Common myeloid progenitor, CD34-positive (primary cell): ENCODE measurements around the gene UNK.
A peak's percentile ranks its signal among the peaks of the same experiment; 100 is the strongest.

Experiments used
- CTCF ChIA-PET: fragments of 350-600 bp; sonication (Branson Sonifier 250); formaldehyde crosslinking; loops from one replicate; lab custom pipeline; 2021; ENCODE audit warnings: antibody characterized with exemption; lab: Charles Lee
- POLR2A ChIA-PET: fragments of 350-600 bp; sonication (Branson Sonifier 250); formaldehyde crosslinking; loops from one replicate; lab custom pipeline; 2021; ENCODE audit warnings: antibody characterized with exemption; lab: Charles Lee
- DNase-seq, 3 donors: peaks; one replicate each; pipeline versions ENCODE4 v3.0.0 to v3.0.0-alpha.2; 2013
- H3K27ac ChIP-seq, 2 experiments: 1 replicate in 1 of 2; 2 replicates in 1 of 2; pipeline ENCODE4 v1.7.0; 2013; ENCODE audit warnings: inconsistent platforms in 2 of 2, low read length in 2 of 2, mild to moderate bottlenecking in 2 of 2, low read depth in 1 of 2, moderate library complexity in 1 of 2; ENCODE audit not compliant: severe bottlenecking in 2 of 2, insufficient read depth in 1 of 2, poor library complexity in 1 of 2
- H3K27me3 ChIP-seq, 5 experiments: replicated peaks in 2 of 5; 1 replicate in 3 of 5; 2 replicates in 2 of 5; pipeline versions ENCODE4 v1.6.1 to v1.7.0; 2013; ENCODE audit warnings: low read length in 4 of 5, mild to moderate bottlenecking in 2 of 5, moderate library complexity in 2 of 5, inconsistent platforms in 1 of 5; ENCODE audit not compliant: insufficient read depth in 5 of 5, control insufficient read depth in 4 of 5
- H3K36me3 ChIP-seq, 4 experiments: 1 replicate in 2 of 4; 2 replicates in 2 of 4; pipeline versions ENCODE4 v1.6.1 to v1.7.0; 2013; ENCODE audit warnings: low read length in 3 of 4, control low read depth in 1 of 4, mild to moderate bottlenecking in 1 of 4; ENCODE audit not compliant: control insufficient read depth in 4 of 4, insufficient read depth in 4 of 4
- H3K4me1 ChIP-seq, 4 experiments: 1 replicate in 3 of 4; 2 replicates in 1 of 4; pipeline versions ENCODE4 v1.6.1 to v1.7.1; 2013; ENCODE audit warnings: low read length in 3 of 4, mild to moderate bottlenecking in 3 of 4, control low read depth in 1 of 4, inconsistent platforms in 1 of 4, moderate library complexity in 1 of 4; ENCODE audit not compliant: control insufficient read depth in 4 of 4, insufficient read depth in 4 of 4; ENCODE audit errors: control extremely low read depth in 1 of 4
- H3K4me3 ChIP-seq, 7 experiments: 1 replicate in 4 of 7; 2 replicates in 3 of 7; pipeline versions ENCODE4 v1.5.1 to v1.7.0; 2013; ENCODE audit warnings: mild to moderate bottlenecking in 7 of 7, low read length in 6 of 7, moderate library complexity in 6 of 7, inconsistent platforms in 2 of 7, low read depth in 2 of 7, control low read depth in 1 of 7; ENCODE audit not compliant: insufficient read depth in 4 of 7, control insufficient read depth in 1 of 7; ENCODE audit errors: extremely low read depth in 1 of 7
- H3K9me3 ChIP-seq, 5 experiments: 1 replicate in 4 of 5; 2 replicates in 1 of 5; pipeline versions ENCODE4 v1.6.1 to v1.7.1; 2013; ENCODE audit warnings: low read length in 4 of 5, mild to moderate bottlenecking in 2 of 5, inconsistent platforms in 1 of 5, low read depth in 1 of 5, moderate library complexity in 1 of 5; ENCODE audit not compliant: control insufficient read depth in 4 of 5, insufficient read depth in 2 of 5; ENCODE audit errors: control extremely low read depth in 1 of 5
- WGBS: methylation state at CpG from one replicate; pipeline ENCODE4 v1.1.5; 2013; ENCODE audit not compliant: insufficient coverage; 5-methylcytosine and 5-hydroxymethylcytosine counted together

The UNK gene

GRCh38 chr17:75779987-75780889 lies 4.4 kb upstream of the UNK start:
- peaks cover 28 to 53% (median 37%) of the 10 kb centered on the region in 4 experiments for H3K4me1 ChIP-seq
- peak overlapping the region in 1 of 2 experiments; percentile 3 for H3K27ac ChIP-seq

DNA sequence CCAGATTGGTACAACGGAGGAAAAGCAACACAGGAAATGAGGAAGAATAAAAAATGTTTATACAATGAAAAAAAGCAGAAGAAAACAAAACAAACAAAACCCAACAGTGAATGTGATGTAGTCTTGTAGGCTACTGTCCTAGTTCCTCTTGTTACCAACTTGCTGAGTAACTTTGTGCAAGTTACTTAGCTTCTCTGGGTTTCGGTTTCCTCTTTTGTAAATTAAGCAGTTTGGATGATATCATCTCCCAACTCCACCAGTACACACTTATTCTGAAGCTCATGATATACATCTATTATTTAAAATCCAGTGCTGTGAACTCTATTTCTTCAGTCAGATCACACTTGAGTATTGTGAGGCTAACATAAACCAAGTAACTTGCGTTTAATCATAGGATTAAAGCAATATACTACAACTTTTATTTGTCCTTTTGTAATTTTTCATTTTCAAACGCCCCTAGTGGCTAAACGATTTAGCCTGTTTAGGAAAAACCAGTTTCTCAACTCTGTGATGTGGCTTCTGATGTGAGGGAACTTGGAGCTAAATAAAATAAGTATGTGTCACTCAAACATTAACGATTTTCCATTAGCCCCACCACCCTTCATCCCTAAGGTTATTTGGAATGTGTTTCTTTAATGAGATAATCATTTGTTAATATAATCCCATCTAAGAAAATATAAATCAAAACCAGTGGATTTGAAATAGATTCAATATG lies 1.4 kb upstream of the UNK start:
- ChIA-PET CTCF (interaction anchor here (0.8 to 2.5 kb wide), 19 partner anchors 8 to 195 kb away, joined by 3 to 16 read pairs (median 4); partner anchors contain the start of genes GALK1 and TRIM65), POLR2A (interaction anchor here (0.6 to 1.3 kb wide), 3 partner anchors 18 to 75 kb away, joined by 3 read pairs; partner anchors contain the start of gene GALK1)
- no peaks in the 10 kb centered on the region for H3K9me3 ChIP-seq
- peaks cover 0 to 13% (median 5%) of the 10 kb centered on the region in 4 experiments for H3K36me3 ChIP-seq
- WGBS: 29% methylated on average over 1 of the region's 6 CpGs
- H3K27me3 ChIP-seq: no peaks in the 10 kb centered on the region
- peak overlapping the region in 1 of 2 experiments; percentile 99 for H3K27ac ChIP-seq
- H3K4me3 ChIP-seq: peak overlapping the region in 4 of 7 experiments; percentile 11 to 91 (median 84)
- peak; percentile 63 to 90 (median 88) for DNase-seq
- peaks cover 33 to 53% (median 38%) of the 10 kb centered on the region in 4 experiments for H3K4me1 ChIP-seq

More at GRCh38 chr17:75779987-75780889, 4.4 kb upstream of the UNK start:
- Histone ChIP-seq H3K4me3 (peak overlapping the region in 3 of 7 experiments; percentile 36 to 85 (median 56)), H3K27me3 (no peaks in the 10 kb centered on the region), H3K9me3 (no peaks in the 10 kb centered on the region), H3K36me3 (peaks cover 1 to 32% (median 16%) of the 10 kb centered on the region in 4 experiments)
- no peak for DNase-seq
- 0% methylated on average over 3 of the region's 5 CpGs for WGBS
- ChIA-PET CTCF (interaction anchor here (0.7 to 1.3 kb wide), 6 partner anchors 9 to 80 kb away, joined by 3 to 5 read pairs (median 4); partner anchors contain the start of gene GALK1), POLR2A (interaction anchor here (0.6 to 4.9 kb wide), 13 partner anchors 9 to 127 kb away, joined by 3 to 39 read pairs (median 4); partner anchors contain the start of genes GALK1 and WBP2)

DNA sequence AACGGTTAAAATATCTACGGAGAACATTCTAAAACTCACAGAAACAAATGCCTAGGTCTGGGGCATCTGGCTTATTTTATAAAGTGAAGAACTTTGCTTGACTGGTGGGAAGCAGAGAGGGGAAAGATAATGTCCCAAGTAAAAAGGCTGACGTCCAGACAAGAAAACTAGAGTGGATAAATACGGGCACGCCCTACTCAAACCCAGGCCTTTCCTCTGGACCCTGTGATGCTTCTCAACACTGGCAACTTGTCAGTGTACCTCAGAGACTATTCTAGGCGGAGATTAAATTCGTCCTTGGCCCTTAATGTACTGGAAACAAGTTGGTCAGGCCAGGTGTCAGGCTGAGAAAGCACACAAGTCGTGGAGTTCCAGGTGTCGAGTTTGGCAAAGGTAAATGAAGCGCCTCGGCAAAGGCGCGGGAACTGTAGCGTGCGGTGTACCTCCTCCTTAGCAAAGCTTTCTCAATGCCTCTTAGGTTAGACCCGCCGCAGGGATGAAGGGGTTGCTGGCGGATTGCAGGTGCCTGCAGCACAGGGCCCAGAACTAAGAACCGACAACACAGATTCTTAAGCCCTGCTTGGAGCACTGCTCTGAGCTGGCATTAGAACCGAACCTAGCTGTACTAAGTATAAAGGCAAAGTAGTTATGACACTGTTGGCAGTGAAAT lies 668 bp upstream of the UNK start:
- POLR2A ChIA-PET: interaction anchor here (1.3 kb wide), 2 partner anchors 8 to 19 kb away, joined by 3 to 6 read pairs; partner anchors contain the start of gene GALK1
- Histone ChIP-seq H3K27ac (peak overlapping the region; percentile 98 to 99), H3K4me3 (peak overlapping the region; percentile 67 to 91 (median 81)), H3K36me3 (peaks cover 0 to 6% (median 0%) of the 10 kb centered on the region in 4 experiments), H3K27me3 (no peaks in the 10 kb centered on the region), H3K9me3 (no peaks in the 10 kb centered on the region), H3K4me1 (peaks cover 30 to 52% (median 38%) of the 10 kb centered on the region in 4 experiments)
- no peak for DNase-seq
- CTCF ChIA-PET: interaction anchor here (0.8 to 2.5 kb wide), 16 partner anchors 9 to 195 kb away, joined by 3 to 16 read pairs (median 4); partner anchors contain the start of gene GALK1
- WGBS: 72% methylated on average over 16 of the region's 20 CpGs

GRCh38 chr17:75785016-75785890 lies 647 bp downstream of the UNK start:
- POLR2A ChIA-PET: interaction anchor here (0.6 to 1.4 kb wide), 7 partner anchors 9 to 92 kb away, joined by 3 to 6 read pairs (median 4); no protein-coding TSS in a partner anchor
- peak overlapping the region; percentile 98 to 99 for H3K27ac ChIP-seq
- peak overlapping the region; percentile 67 to 91 (median 81) for H3K4me3 ChIP-seq

DNA sequence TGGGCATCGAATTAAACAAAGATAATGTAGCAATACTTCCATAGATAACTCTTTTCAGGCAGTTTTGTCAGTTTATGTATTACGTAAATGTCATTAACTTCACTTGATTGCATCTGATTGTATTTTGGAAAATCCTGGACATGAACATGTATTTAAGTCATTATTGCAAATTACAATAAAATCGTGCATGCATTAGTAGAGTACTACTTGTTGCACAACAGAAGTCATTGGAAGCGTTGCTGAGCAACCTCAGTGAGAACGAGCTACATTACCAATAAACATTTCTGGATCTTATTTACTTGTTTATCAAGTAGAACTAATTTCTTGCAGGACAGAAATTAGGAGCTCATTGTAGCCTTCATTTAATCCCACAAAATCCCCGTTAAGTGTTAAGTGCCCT lies 6.6 kb downstream of the UNK start:
- peaks cover 8 to 15% (median 9%) of the 10 kb centered on the region in 4 experiments for H3K4me1 ChIP-seq
- no peak for DNase-seq
- H3K9me3 ChIP-seq: no peaks in the 10 kb centered on the region
- H3K36me3 ChIP-seq: peaks cover 12 to 30% (median 23%) of the 10 kb centered on the region in 4 experiments
- H3K27ac ChIP-seq: no peak overlapping the region
- no peak overlapping the region for H3K4me3 ChIP-seq
- 100% methylated on average over 3 of the region's 6 CpGs for WGBS
- POLR2A ChIA-PET: no interaction called here
- H3K27me3 ChIP-seq: no peaks in the 10 kb centered on the region
- CTCF ChIA-PET: interaction anchor here (1.0 to 5.8 kb wide), 9 partner anchors 9 to 44 kb away, joined by 3 to 23 read pairs (median 4); partner anchors contain the start of gene GALK1

More at GRCh38 chr17:75785016-75785890, 647 bp downstream of the UNK start:
- H3K27me3 ChIP-seq: no peaks in the 10 kb centered on the region
- DNase-seq: peak in 1 of 3 donors; percentile 58
- H3K9me3 ChIP-seq: no peaks in the 10 kb centered on the region
- H3K4me1 ChIP-seq: peaks cover 30 to 48% (median 36%) of the 10 kb centered on the region in 4 experiments
- 28% methylated on average over 31 of the region's 43 CpGs for WGBS
- no peaks in the 10 kb centered on the region for H3K36me3 ChIP-seq
- CTCF ChIA-PET: interaction anchor here (0.7 to 3.0 kb wide), 6 partner anchors 12 to 45 kb away, joined by 3 to 17 read pairs (median 6); partner anchors contain the start of gene GALK1
